GM13977 (cell line): ENCODE results near the gene CERS1.

Source experiments
- DNase-seq: peaks from one replicate; pipeline ENCODE4 v3.0.0; 2012; ENCODE audit warnings: low spot score
- in situ Hi-C: fragments of 300-500 bp; cut with MboI; formaldehyde crosslinking; loops from one replicate; pipeline ENCODE4 v1.12.0; 2022; ENCODE audit warnings: low sequenced_read_pairs, low pct_unique_long_range_greater_than_20kb, mixed read lengths, inconsistent platforms; ENCODE audit not compliant: unreplicated experiment
- TF ChIP-seq, protein P1 (sequence below): IDR thresholded peaks from 2 replicates; pipeline ENCODE4 v1.5.1; 2012; ENCODE audit warnings: mild to moderate bottlenecking, control low read depth; ENCODE audit not compliant: insufficient read depth; ENCODE audit errors: extremely low read depth, missing control alignments

Gene CERS1

DNA sequence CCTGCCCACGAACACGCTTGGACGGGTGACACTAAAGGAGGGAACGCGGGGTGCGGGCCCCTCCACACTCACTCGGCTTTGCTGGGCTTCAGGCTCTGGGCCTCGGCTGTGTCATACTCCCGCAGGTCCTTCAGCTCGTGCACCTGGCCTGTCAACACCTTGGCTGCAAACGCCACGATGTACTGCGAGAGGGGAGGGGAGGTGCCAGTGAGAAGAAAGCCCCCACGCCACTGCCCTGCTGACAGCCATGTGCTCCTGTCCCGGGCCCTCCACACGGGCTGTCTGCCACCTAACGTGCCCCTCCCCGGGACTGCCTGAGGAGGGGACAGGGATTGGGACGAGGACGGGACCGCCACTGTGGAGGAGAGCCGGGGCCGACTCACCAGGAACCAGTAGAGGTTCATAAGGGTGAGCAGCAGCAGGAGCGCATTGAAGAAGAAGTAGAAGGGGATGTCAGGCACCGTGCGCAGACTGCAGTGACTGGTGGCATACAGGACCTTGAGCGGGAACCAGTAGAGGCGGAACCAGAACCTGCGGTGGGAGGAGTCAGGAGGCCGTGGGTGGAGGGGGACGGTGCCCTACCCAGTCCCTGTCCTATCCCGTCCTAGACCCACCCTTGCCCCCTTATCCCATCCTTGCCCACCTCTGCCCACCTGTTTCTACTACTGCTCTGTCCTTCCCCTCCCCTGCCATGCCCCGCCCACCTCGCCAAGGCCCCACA, 16.9 kb downstream of the CERS1 start:
- in situ Hi-C loops, result no loop called here
- DNase-seq, result no peak
- TF ChIP-seq, protein P1, sequence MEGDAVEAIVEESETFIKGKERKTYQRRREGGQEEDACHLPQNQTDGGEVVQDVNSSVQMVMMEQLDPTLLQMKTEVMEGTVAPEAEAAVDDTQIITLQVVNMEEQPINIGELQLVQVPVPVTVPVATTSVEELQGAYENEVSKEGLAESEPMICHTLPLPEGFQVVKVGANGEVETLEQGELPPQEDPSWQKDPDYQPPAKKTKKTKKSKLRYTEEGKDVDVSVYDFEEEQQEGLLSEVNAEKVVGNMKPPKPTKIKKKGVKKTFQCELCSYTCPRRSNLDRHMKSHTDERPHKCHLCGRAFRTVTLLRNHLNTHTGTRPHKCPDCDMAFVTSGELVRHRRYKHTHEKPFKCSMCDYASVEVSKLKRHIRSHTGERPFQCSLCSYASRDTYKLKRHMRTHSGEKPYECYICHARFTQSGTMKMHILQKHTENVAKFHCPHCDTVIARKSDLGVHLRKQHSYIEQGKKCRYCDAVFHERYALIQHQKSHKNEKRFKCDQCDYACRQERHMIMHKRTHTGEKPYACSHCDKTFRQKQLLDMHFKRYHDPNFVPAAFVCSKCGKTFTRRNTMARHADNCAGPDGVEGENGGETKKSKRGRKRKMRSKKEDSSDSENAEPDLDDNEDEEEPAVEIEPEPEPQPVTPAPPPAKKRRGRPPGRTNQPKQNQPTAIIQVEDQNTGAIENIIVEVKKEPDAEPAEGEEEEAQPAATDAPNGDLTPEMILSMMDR, result no peak

DNA sequence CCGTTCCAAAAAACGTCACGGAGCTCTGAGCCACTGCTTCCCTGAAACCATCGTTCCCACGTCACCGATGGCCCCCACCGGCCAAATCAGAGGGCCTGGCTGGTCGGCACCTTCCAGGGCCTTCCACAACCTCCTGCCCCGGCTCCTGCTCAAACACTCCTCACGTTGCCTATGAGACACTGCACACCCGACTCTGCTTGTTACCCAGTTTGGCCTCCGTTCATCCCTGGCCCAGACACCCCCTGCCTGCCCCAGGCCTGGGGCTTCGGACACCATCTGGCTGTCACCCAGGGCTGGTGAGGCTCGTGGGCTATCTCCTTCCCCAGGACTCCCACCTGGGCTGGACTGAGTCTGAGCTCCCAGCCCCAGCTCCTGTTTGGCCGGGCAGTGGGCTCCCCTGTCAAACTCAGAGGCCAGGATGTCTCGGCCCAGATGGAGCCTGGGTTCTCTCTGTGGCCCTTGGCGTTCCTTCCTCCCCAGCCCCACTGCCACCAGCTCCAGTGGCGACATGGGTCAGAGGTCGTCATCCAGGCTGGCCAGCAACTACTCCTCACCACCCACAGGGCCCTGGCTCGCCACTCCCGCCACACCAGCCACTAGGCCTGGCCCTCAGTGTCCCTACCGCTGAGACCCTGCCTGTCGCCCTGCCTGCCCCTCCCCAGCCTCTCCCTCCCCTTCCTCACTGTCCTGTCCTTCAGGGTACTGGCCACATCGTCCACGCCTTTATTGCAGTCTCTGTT, 17.7 kb downstream of the CERS1 start:
- in situ Hi-C loops, result no loop called here
- DNase-seq, result no peak
- TF ChIP-seq, protein P1, result no peak

DNA sequence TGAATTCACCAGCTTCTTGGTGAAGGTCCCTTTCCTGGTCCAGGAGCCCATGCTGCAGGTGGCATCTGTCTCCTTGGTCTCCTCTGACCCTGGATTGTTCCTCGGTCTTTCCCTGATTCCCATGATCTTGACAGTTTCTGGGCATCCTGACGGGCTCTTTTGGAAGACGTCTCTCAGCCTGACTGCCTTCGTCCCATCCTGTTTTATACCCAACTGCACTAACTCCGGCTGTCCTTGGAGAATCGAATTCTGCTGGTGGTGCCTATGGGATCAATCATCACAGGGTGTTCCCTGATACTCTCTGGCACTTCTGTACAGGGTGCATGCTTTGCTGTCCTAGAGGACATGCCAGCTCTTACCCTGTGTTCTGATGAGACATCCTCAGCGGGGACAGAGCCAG, 19.1 kb downstream of the CERS1 start:
- DNase-seq, result no peak
- in situ Hi-C loops, result no loop called here
- TF ChIP-seq, protein P1, result no peak

DNA sequence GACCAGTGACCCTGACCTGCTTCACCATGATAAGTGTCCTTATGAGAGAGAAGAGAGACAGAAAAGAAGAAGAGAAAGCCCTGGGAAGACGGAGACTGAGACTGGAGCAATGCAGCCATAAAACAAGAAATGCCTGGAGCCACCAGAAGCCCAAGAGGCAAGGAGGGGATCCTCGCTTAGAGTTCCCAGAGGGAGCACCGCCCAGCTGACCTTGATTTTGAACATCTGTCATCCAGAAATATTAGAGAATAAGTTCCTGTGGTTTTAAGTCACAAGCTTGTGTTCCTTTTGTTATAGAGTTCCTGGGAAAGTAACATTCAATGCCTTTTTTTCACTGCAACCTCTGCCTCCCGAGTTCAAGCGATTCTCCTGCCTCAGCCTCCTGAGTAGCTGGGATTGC, 20.2 kb downstream of the CERS1 start:
- in situ Hi-C loops, result no loop called here
- DNase-seq, result no peak
- TF ChIP-seq, protein P1, result no peak

DNA sequence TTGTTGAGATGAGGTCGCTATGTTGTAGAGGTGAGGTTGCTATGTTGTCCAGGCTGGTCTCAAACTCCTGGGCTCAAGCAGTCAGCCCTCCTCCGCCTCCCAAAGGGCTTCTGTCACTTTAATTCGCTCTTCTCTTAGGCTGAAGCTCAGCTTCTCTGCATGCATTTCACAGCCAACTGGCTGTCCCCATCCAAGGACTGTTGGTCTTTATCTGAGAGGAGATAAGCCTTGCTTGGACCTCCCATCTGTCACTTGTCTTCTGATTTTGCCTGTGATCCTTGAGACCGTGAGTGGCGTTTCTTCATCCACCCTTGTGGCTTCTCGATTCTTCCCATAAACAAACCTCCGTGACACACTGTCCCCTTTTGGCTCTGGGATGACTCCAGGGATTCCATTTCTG, 24.4 kb downstream of the CERS1 start:
- no peak for DNase-seq
- in situ Hi-C loops, result no loop called here

DNA sequence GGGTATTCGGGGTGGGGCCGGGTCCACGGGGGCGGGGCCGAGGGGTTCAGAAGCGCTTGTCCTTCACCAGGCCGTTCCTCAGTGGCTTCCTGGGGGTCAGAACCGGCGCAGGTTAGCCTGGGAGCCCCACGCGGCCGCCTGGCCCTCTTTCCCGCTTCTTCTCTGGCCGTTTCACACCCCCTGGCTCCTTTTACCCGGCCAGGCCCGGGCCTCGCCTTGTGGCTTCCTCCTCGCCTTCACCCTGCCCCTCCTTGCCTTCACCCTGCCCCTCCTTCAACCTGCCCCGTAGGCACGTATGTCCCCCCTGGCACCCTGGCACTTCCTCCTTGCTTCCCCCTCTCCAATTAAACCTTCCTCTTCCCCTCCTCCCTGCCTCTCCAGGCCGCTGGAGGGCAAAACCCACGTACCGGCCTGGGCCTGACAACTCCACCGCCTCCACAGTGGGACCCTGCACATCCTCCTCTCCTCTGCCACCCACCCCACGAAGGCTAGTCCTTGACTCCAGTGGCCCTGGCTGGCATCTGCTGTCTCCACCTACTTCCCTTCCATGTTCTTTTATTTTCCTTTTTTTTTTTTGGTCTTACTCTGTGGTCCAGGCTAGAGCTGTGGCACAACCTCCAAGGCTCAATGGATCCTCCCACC, 25.3 kb downstream of the CERS1 start:
- TF ChIP-seq, protein P1, result no peak
- in situ Hi-C loops, result no loop called here

More for the DNA sequence above, 24.4 kb downstream of the CERS1 start:
- TF ChIP-seq, protein P1, result no peak

More for the DNA sequence above, 25.3 kb downstream of the CERS1 start:
- peak; percentile 43 for DNase-seq
